Measurements from ENCODE around the gene CDK2AP2.

DNA sequence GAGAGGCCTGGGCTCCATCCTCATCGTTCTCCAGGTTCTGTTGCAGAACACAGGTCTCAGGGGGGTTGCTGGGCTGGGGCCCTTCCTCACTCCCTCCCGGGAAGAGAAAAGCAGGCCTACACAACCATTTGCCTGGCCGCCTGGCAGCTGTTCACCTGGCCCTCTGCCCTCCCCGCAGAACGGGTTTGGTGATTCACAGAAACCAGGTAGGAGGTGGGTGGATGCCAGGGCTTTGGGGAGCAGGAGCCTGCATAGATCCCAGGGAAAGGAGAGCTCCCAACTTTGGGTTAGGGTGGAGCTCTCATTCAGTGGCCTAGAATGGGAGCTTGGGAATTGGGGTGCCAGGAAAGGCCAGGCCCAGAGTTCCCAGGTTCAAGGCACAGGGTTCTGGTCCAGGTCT is 39.9 kb downstream of the CDK2AP2 start:
- TF ChIP-seq POLR2A (IDR thresholded peaks at IDR 0.05): peak; percentile 59 to 73 (median 72)
- TF ChIP-seq, protein P1, sequence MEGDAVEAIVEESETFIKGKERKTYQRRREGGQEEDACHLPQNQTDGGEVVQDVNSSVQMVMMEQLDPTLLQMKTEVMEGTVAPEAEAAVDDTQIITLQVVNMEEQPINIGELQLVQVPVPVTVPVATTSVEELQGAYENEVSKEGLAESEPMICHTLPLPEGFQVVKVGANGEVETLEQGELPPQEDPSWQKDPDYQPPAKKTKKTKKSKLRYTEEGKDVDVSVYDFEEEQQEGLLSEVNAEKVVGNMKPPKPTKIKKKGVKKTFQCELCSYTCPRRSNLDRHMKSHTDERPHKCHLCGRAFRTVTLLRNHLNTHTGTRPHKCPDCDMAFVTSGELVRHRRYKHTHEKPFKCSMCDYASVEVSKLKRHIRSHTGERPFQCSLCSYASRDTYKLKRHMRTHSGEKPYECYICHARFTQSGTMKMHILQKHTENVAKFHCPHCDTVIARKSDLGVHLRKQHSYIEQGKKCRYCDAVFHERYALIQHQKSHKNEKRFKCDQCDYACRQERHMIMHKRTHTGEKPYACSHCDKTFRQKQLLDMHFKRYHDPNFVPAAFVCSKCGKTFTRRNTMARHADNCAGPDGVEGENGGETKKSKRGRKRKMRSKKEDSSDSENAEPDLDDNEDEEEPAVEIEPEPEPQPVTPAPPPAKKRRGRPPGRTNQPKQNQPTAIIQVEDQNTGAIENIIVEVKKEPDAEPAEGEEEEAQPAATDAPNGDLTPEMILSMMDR (IDR thresholded peaks at IDR 0.05): no peak

Data from body of pancreas (tissue), 4 donors.